GM12864 (cell line): ENCODE data around the gene FSHR.

Experiments used
- DNase-seq: peaks from one replicate; pipeline ENCODE4 v3.0.0-alpha.2; 2011; ENCODE audit warnings: low read depth
- H3K4me3 ChIP-seq: 2 replicates; pipeline ENCODE4 v1.5.1; 2011; ENCODE audit warnings: mild to moderate bottlenecking, low read depth, low read length, control low read depth
- CTCF ChIP-seq: IDR thresholded peaks from 2 replicates; pipeline ENCODE4 v1.5.1; 2011; ENCODE audit warnings: low read depth, mild to moderate bottlenecking, moderate library complexity, low read length, control low read depth, inconsistent platforms; ENCODE audit errors: missing control alignments

The FSHR gene

GRCh38 chr2:49154140-49154539 is at the start of gene FSHR:
FSHR (minus strand) TSS chr2:49154515; CDS start chr2:49154417, 98 bp downstream.
- no peak for DNase-seq
- H3K4me3 ChIP-seq, result no peak within 1 kb of the TSS
- no peak for TF ChIP-seq CTCF

DNA sequence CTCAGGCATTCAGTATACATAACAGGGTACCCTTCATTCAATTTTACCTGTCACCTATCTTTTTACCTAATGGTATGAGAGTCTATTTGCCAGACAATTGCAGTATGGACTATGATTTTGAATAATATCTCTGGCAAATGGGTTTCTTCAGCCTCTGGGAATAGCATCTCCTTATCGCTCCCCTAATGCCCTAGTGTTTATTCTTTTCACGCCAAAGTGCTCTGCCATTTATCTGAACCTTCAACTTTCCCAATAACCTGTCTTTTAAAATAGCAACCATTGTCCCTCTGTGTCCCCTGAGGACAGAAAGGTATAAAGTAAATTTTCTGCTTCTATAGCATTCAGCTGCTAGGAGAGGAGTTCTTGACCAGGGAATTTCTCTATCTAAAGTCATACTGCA is 45.0 kb upstream of the FSHR start:
- DNase-seq, result no peak
- no peak overlapping the region for H3K4me3 ChIP-seq
- no peak for TF ChIP-seq CTCF

DNA sequence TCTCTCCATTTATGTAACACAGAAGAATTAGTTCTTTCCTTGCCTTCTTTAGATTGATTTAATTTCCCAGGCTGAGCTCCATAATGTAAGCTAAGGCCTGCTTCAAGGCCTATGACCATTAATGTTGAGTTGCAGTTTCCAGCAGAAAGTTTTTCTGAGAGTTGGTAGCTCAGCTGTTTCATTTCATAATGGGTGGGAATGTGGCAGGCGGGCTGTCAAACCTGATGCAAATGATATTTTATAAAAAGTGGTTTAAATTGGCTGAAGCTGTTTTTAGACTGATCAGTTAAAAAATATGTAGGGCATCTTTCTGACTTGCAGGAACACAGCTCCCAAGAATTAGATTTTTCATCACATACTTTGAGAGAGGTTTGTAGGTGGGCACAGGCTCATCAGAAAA is 40.4 kb upstream of the FSHR start:
- TF ChIP-seq CTCF, result no peak
- H3K4me3 ChIP-seq, result no peak overlapping the region
- no peak for DNase-seq

DNA sequence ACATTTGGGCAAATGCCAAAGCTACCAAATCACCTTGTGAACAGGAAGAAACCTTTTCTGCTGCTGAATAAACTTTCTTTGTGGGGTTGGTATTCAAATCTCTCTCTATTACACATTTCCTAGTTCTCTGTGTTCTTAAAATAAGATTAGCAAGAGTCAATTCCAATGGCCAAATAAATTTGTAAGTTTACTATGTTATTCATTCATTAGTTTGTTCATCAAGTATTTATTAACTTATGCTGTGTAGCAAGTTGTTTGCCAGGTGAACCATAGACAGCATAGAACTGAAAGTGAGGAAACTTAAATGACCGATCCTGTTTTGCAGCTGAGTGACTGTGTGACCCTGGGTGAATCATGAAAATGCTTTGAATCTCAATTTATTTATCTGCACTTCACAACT is 37.7 kb upstream of the FSHR start:
- H3K4me3 ChIP-seq, result no peak overlapping the region
- TF ChIP-seq CTCF, result no peak
- no peak for DNase-seq

- no peak for DNase-seq
- no peak for TF ChIP-seq CTCF
- no peak overlapping the region for H3K4me3 ChIP-seq
These were observed 35.4 kb upstream of the FSHR start for GRCh38 chr2:49189512-49190225.

DNA sequence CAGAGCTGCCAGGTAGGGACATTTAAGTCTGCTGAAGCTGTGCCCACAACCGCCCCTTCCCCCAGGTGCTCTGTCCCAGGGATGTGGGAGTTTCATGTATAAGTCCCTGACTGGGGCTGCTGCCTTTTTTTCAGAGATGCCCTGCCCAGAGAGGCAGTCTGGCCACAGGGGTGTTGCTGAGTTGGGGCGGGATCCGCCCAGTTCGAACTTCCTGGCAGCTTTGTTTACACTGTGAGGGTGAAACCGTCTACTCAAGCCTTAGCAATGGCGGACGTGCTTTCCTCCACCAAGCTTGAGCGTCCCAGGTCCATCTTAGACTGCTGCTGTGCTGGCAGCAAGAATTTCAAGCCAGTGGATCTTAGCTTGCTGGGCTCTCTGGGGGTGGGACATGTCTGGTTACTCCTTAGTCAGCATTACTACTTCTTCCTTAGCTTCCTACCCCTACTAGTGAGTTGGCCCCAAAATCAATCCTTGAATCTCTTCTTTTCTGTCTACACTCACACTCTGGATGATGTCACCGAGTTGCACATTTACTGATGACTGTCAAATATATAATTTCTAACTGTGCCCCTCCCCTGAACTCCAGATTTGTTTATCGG is 31.8 kb upstream of the FSHR start:
- H3K4me3 ChIP-seq, result no peak overlapping the region
- DNase-seq, result no peak

More for the DNA sequence above, 31.8 kb upstream of the FSHR start:
- TF ChIP-seq CTCF, result no peak
